SU-DHL-6 (cell line): ENCODE results near the gene GARIN1A.
"Not testable (repeated sequence)": the region's sequence is repeated elsewhere in the genome, so short reads cannot be mapped to it uniquely, and the experiment has no call there.

Experiments
- EZH2phosphoT487 ChIP-seq: fragments of 200-600 bp; sonication (generic), shearing (Covaris generic); conservative IDR thresholded peaks from 2 replicates; pipeline ENCODE4 v1.6.1; 2018; ENCODE audit warnings: mild to moderate bottlenecking, antibody characterized with exemption, low read length, moderate library complexity, mixed read lengths
- TF ChIP-seq, protein P1 (sequence below): fragments of 200-600 bp; sonication (generic); IDR thresholded peaks from one replicate; pipeline ENCODE4 v1.5.1; 2017; ENCODE audit warnings: antibody characterized with exemption, mild to moderate bottlenecking, low read length, moderate library complexity; ENCODE audit not compliant: insufficient read depth, poor library complexity, severe bottlenecking

DNA sequence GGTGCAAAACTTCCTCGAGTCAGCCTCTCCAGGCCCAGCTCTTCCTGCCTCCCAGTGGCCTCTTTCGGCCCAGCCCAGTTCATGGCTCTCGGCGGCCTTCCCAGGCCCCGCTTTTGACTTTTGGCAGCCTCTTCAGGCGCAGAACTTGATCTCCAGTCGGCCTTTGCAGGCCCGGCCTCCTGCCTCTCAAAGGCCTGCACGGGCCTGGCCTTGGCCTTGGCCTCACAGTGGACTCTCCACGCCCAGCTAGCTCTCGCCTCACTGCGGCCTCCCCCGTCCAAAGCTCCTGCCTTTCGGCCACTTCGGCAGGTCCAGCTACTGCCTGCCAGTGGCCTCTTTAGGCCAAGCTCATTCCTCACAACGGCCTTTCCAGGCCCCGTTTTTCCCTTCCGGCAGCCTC, 17.6 kb upstream of the GARIN1A start:
- TF ChIP-seq, protein P1, sequence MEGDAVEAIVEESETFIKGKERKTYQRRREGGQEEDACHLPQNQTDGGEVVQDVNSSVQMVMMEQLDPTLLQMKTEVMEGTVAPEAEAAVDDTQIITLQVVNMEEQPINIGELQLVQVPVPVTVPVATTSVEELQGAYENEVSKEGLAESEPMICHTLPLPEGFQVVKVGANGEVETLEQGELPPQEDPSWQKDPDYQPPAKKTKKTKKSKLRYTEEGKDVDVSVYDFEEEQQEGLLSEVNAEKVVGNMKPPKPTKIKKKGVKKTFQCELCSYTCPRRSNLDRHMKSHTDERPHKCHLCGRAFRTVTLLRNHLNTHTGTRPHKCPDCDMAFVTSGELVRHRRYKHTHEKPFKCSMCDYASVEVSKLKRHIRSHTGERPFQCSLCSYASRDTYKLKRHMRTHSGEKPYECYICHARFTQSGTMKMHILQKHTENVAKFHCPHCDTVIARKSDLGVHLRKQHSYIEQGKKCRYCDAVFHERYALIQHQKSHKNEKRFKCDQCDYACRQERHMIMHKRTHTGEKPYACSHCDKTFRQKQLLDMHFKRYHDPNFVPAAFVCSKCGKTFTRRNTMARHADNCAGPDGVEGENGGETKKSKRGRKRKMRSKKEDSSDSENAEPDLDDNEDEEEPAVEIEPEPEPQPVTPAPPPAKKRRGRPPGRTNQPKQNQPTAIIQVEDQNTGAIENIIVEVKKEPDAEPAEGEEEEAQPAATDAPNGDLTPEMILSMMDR = not testable (repeated sequence)
- TF ChIP-seq EZH2phosphoT487 = not testable (repeated sequence)
